GM12801 (cell line): Measurements from ENCODE around the gene CNOT3.

Experiments used
- TF ChIP-seq, protein P1 (sequence below): IDR thresholded peaks from one replicate; pipeline ENCODE4 v1.5.1; 2011; ENCODE audit warnings: control low read depth; ENCODE audit not compliant: insufficient read length; ENCODE audit errors: extremely low read depth

CNOT3 gene

DNA sequence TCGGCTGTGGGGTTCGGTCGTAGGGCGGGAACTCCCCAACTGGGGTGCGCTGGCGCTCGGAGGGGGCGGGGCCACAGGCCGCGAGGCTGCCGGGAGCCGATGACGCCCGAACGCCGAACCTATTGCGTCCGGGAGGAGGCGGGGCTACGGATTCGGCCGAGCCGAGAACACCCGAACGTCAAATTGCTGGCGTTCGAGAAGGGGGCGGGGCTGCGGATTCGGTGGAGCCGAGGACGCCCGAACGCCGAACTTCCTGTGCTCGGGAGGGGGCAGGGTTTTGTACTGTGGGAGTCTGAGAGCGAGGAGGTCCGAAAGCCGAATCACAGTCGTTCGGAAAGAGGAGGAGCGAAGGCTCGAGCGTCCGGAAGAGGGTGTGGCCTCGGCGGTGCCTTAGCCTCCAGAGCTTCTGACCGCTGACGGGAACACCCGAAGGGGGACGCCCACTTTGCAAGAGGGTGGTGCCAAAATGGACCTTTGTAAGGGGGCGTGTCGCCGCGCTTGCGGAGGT is 53.0 kb downstream of the CNOT3 start:
- TF ChIP-seq, protein P1, sequence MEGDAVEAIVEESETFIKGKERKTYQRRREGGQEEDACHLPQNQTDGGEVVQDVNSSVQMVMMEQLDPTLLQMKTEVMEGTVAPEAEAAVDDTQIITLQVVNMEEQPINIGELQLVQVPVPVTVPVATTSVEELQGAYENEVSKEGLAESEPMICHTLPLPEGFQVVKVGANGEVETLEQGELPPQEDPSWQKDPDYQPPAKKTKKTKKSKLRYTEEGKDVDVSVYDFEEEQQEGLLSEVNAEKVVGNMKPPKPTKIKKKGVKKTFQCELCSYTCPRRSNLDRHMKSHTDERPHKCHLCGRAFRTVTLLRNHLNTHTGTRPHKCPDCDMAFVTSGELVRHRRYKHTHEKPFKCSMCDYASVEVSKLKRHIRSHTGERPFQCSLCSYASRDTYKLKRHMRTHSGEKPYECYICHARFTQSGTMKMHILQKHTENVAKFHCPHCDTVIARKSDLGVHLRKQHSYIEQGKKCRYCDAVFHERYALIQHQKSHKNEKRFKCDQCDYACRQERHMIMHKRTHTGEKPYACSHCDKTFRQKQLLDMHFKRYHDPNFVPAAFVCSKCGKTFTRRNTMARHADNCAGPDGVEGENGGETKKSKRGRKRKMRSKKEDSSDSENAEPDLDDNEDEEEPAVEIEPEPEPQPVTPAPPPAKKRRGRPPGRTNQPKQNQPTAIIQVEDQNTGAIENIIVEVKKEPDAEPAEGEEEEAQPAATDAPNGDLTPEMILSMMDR: no peak

DNA sequence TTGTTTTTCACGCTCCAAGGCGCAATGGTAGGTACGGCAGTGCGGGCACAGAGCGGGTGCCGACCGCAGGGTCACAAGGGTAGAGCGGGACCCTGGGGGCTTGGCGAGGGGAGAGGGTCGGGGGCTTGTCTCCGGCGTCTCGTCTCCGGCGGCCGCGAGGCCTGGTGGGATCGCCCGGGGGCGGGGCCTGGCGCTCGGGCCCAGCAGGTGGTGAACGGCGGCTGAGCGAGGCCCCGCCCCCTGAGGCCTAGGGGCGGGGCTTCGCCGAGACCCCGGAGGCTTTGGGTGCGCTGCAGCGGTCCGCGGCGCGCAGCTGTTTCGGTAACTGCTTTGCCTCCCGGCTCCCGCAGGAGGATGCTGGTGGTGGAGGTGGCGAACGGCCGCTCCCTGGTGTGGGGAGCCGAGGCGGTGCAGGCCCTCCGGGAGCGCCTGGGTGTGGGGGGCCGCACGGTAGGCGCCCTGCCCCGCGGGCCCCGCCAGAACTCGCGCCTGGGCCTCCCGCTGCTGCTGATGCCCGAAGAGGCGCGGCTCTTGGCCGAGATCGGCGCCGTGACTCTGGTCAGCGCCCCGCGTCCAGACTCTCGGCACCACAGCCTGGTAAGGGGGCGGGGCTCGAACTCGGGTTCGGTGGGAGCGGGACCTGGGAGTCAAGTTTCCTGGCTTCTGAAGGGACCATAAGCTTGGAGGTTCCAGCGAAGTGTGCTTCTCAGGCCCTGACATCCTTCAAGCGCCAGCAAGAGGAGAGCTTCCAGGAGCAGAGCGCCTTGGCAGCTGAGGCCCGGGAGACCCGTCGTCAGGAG is 53.6 kb downstream of the CNOT3 start, which contains the start of gene TSEN34:
Gene TSEN34, plus strand, starts transcription at position 298 of the 800 bp plus-strand sequence. Its CDS starts 57 bp downstream, at position 355.
- TF ChIP-seq, protein P1: no peak

DNA sequence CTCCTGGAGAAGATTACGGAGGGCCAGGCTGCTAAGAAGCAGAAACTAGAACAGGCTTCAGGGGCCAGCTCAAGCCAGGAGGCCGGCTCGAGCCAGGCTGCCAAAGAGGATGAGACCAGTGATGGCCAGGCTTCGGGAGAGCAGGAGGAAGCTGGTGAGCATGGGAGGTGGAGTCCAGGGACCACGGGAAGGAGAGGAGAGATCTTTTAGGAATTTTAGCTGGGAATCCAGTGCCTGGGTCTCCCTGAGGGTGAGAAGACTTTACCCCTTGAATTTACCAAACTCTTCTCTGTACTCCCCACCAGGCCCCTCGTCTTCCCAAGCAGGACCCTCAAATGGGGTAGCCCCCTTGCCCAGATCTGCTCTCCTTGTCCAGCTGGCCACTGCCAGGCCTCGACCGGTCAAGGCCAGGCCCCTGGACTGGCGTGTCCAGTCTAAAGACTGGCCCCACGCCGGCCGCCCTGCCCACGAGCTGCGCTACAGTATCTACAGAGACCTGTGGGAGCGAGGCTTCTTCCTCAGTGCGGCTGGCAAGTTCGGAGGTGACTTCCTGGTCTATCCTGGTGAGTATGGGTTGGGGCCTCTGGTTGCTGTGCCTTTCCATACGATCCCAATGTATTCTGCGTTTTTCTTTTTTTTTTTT is 54.4 kb downstream of the CNOT3 start:
- TF ChIP-seq, protein P1: no peak

DNA sequence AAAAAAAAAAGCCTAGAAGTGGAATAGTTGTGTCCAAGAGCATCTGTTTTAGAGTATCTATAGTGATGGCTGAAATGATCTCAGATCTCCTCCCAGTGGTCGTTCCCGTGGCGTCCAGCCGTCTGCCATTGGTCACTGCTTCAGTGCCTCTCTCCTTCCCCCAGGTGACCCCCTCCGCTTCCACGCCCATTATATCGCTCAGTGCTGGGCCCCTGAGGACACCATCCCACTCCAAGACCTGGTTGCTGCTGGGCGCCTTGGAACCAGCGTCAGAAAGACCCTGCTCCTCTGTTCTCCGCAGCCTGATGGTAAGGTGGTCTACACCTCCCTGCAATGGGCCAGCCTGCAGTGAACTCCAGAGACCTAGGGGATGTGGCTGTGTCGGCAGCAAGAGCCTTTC is 55.4 kb downstream of the CNOT3 start:
- TF ChIP-seq, protein P1: no peak

DNA sequence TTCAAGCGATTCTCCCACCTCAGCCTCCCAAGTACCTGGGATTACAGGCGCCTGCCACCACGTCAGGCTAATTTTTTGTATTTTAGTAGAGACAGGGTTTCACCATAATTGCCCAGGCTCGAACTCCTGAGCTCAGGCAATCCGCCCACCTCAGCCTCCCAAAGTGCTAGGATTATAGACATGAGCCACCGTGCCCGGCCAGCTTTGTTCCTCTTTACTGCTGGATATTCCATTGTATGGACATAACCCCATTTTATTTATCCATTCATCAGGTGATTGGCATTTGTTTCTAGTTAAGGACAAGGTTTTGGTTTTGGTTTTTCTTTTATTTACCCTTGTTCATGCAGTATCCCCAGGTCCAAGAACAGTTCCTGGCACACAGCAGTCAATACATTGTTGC is 59.0 kb downstream of the CNOT3 start:
- TF ChIP-seq, protein P1: no peak

- TF ChIP-seq, protein P1: no peak
Observed at GRCh38 chr19:54197121-54197520, 59.6 kb downstream of the CNOT3 start.

- TF ChIP-seq, protein P1: no peak
Observed at GRCh38 chr19:54199401-54199800, 61.8 kb downstream of the CNOT3 start.
